H9 (cell line): ENCODE data around the gene TMPRSS5. TPM values are rescaled to one million over a fixed set of nuclear protein-coding genes. Genes with fewer than 3 reads are reported as not detected.

ENCODE experiments used
- DNase-seq: peaks from one replicate; pipeline ENCODE4 v3.0.0-alpha.2; 2017
- H2AFZ ChIP-seq: one replicate; pipeline ENCODE4 v1.6.1; 2013; ENCODE audit warnings: mild to moderate bottlenecking, low read length, control low read depth, moderate library complexity
- H2AK5ac ChIP-seq: 2 replicates; pipeline ENCODE4 v1.6.1; 2013; ENCODE audit warnings: low read length, control low read depth, mixed read lengths; ENCODE audit not compliant: insufficient read length
- H2BK120ac ChIP-seq: one replicate; pipeline ENCODE4 v1.6.1; 2013; ENCODE audit warnings: low read depth, mild to moderate bottlenecking, low read length, control low read depth, inconsistent platforms; ENCODE audit not compliant: poor library complexity, severe bottlenecking
- H2BK12ac ChIP-seq: 2 replicates; pipeline ENCODE4 v1.6.1; 2013; ENCODE audit warnings: low read length, control low read depth, mixed read lengths, low read depth; ENCODE audit not compliant: insufficient read length
- H2BK15ac ChIP-seq: 2 replicates; pipeline ENCODE4 v1.6.1; 2013; ENCODE audit warnings: low read depth, low read length, control low read depth
- H2BK20ac ChIP-seq: one replicate; pipeline ENCODE4 v1.6.1; 2013; ENCODE audit warnings: low read depth, mild to moderate bottlenecking, low read length, control low read depth, inconsistent platforms; ENCODE audit not compliant: poor library complexity, severe bottlenecking
- H2BK5ac ChIP-seq: 2 replicates; pipeline ENCODE4 v1.6.1; 2013; ENCODE audit warnings: low read length, control low read depth, mixed read lengths; ENCODE audit not compliant: insufficient read length
- H3K14ac ChIP-seq: 2 replicates; pipeline ENCODE4 v1.6.1; 2013; ENCODE audit warnings: low read length, control low read depth; ENCODE audit not compliant: insufficient read depth
- H3K18ac ChIP-seq: 2 replicates; pipeline ENCODE4 v1.6.1; 2013; ENCODE audit warnings: low read depth, mild to moderate bottlenecking, mixed read lengths, low read length, control low read depth; ENCODE audit not compliant: insufficient read length
- H3K23ac ChIP-seq: 2 replicates; pipeline ENCODE4 v1.6.1; 2013; ENCODE audit warnings: low read length, control low read depth, mixed read lengths, low read depth; ENCODE audit not compliant: insufficient read length
- H3K23me2 ChIP-seq: 2 replicates; pipeline ENCODE4 v1.6.1; 2013; ENCODE audit warnings: low read depth, mild to moderate bottlenecking, mixed read lengths, low read length, control low read depth; ENCODE audit not compliant: insufficient read length, poor library complexity, severe bottlenecking
- H3K27ac ChIP-seq: 2 replicates; pipeline ENCODE4 v1.5.1; 2013; ENCODE audit warnings: low read length, control low read depth, mixed read lengths, low read depth; ENCODE audit not compliant: insufficient read length
- H3K27me3 ChIP-seq: 2 replicates; pipeline ENCODE4 v1.6.1; 2013; ENCODE audit warnings: low read length, control low read depth, inconsistent platforms; ENCODE audit not compliant: insufficient read depth
- H3K4ac ChIP-seq: 2 replicates; pipeline ENCODE4 v1.6.1; 2013; ENCODE audit warnings: low read depth, mild to moderate bottlenecking, control low read depth, inconsistent platforms, low read length, moderate library complexity
- H3K4me1 ChIP-seq: 2 replicates; pipeline ENCODE4 v1.6.1; 2013; ENCODE audit warnings: low read length, control low read depth, inconsistent platforms; ENCODE audit not compliant: insufficient read depth
- H3K4me2 ChIP-seq: 2 replicates; pipeline ENCODE4 v1.6.1; 2013; ENCODE audit warnings: low read length, control low read depth, mixed read lengths; ENCODE audit not compliant: insufficient read length, insufficient read depth
- H3K56ac ChIP-seq: 2 replicates; pipeline ENCODE4 v1.6.1; 2013; ENCODE audit warnings: low read depth, mild to moderate bottlenecking, mixed read lengths, low read length, control low read depth; ENCODE audit not compliant: insufficient read length
- H3K79me1 ChIP-seq: 2 replicates; pipeline ENCODE4 v1.6.1; 2013; ENCODE audit warnings: low read depth, mild to moderate bottlenecking, moderate library complexity, low read length, control low read depth, inconsistent platforms; ENCODE audit not compliant: insufficient read depth, poor library complexity, severe bottlenecking
- H3K79me2 ChIP-seq: 2 replicates; pipeline ENCODE4 v1.6.1; 2013; ENCODE audit warnings: low read length, control low read depth, inconsistent platforms; ENCODE audit not compliant: insufficient read depth
- H3K9ac ChIP-seq: 2 replicates; pipeline ENCODE4 v1.6.1; 2013; ENCODE audit warnings: low read length, control low read depth, mixed read lengths; ENCODE audit not compliant: insufficient read length; ENCODE audit errors: extremely low read depth
- H3K9me3 ChIP-seq: one replicate; pipeline ENCODE4 v1.6.1; 2013; ENCODE audit warnings: low read depth, low read length, inconsistent platforms; ENCODE audit not compliant: control insufficient read depth
- H3T11ph ChIP-seq: one replicate; pipeline ENCODE4 v1.6.1; 2013; ENCODE audit warnings: mild to moderate bottlenecking, low read length, control low read depth, inconsistent platforms
- H4K20me1 ChIP-seq: one replicate; pipeline ENCODE4 v1.6.1; 2013; ENCODE audit not compliant: control insufficient read depth, insufficient read length, insufficient read depth
- H4K5ac ChIP-seq: 2 replicates; pipeline ENCODE4 v1.6.1; 2013; ENCODE audit warnings: low read depth, mild to moderate bottlenecking, mixed read lengths, low read length, control low read depth; ENCODE audit not compliant: insufficient read length
- H4K8ac ChIP-seq: replicated peaks from 2 replicates; pipeline ENCODE4 v1.6.1; 2013; ENCODE audit warnings: low read length, control low read depth, mixed read lengths, low read depth; ENCODE audit not compliant: insufficient read length
- H4K91ac ChIP-seq: 2 replicates; pipeline ENCODE4 v1.6.1; 2013; ENCODE audit warnings: low read depth, mild to moderate bottlenecking, moderate library complexity, mixed read lengths, low read length, control low read depth; ENCODE audit not compliant: insufficient read length
- H3K27ac Mint-ChIP-seq, 3 experiments: 2 replicates in 2 of 3; 3 replicates in 1 of 3; pipeline ENCODE4 v1.8.0; 2020 to 2021; ENCODE audit warnings: mixed read lengths in 3 of 3, mild to moderate bottlenecking in 1 of 3, moderate library complexity in 1 of 3
- H3K27me3 Mint-ChIP-seq: 2 replicates; pipeline ENCODE4 v1.8.0; 2021; ENCODE audit warnings: low read depth, mild to moderate bottlenecking, moderate library complexity, mixed read lengths
- H3K36me3 Mint-ChIP-seq, 3 experiments: 2 replicates in 2 of 3; 3 replicates in 1 of 3; pipeline ENCODE4 v1.8.0; 2020 to 2021; ENCODE audit warnings: low read depth in 3 of 3, mixed read lengths in 3 of 3; ENCODE audit not compliant: insufficient read depth in 1 of 3
- H3K4me1 Mint-ChIP-seq, 2 experiments: 2 replicates each; pipeline ENCODE4 v1.8.0; 2020; ENCODE audit warnings: mixed read lengths in 2 of 2
- H3K4me3 Mint-ChIP-seq, 2 experiments: 2 replicates in 1 of 2; 3 replicates in 1 of 2; pipeline ENCODE4 v1.8.0; 2020 to 2021; ENCODE audit warnings: mild to moderate bottlenecking in 2 of 2, mixed read lengths in 2 of 2, moderate library complexity in 1 of 2
- H3K9me3 Mint-ChIP-seq, 2 experiments: 2 replicates in 1 of 2; 3 replicates in 1 of 2; pipeline ENCODE4 v1.8.0; 2020; ENCODE audit warnings: mild to moderate bottlenecking in 2 of 2, mixed read lengths in 2 of 2, moderate library complexity in 1 of 2
- CTCF ChIP-seq: fragments of 200-600 bp; sonication (generic); conservative IDR thresholded peaks from 3 replicates; pipeline ENCODE4 v1.8.0; 2021; ENCODE audit warnings: antibody characterized with exemption, mild to moderate bottlenecking
- WGBS: extraction: QIAGEN DNeasy Blood & Tissue Kit; methylation state at CpG from one replicate; pipeline ENCODE4 v1.1.7; 2013; ENCODE audit warnings: missing lambda C conversion rate, low lambda C conversion rate, mixed read lengths; ENCODE audit not compliant: insufficient read length; ENCODE audit errors: extremely low coverage; 5-methylcytosine and 5-hydroxymethylcytosine counted together
- total RNA-seq: library from RNA; stranded (reverse); gene quantifications from 2 replicates; pipeline ENCODE4 v1.2.1, GENCODE V29; 2021

Gene TMPRSS5
- total RNA-seq, 1 experiment from 2014 or later: 0.37 TPM

- H4K5ac ChIP-seq: no peak overlapping the region
- H3T11ph ChIP-seq: no peak overlapping the region
- no peaks in the 10 kb centered on the region for H3K27me3 ChIP-seq
- no peak overlapping the region for H3K14ac ChIP-seq
- H2AK5ac ChIP-seq: no peak overlapping the region
- no peak overlapping the region for H4K8ac ChIP-seq
- no peak for TF ChIP-seq CTCF
- no peak overlapping the region for H3K9ac ChIP-seq
- no peak overlapping the region for H3K23ac ChIP-seq
- no peak overlapping the region for H2BK12ac ChIP-seq
- H4K91ac ChIP-seq: no peak overlapping the region
- no peak overlapping the region for H3K18ac ChIP-seq
- no peak overlapping the region for H2BK20ac ChIP-seq
- H2BK15ac ChIP-seq: no peak overlapping the region
- no peak overlapping the region for H2AFZ ChIP-seq
- no peaks in the 10 kb centered on the region for H3K79me1 ChIP-seq
- H4K20me1 ChIP-seq: no peaks in the 10 kb centered on the region
- peaks cover 14 to 15% of the 10 kb centered on the region in 2 experiments for H3K9me3 Mint-ChIP-seq
- no peak overlapping the region for H2BK120ac ChIP-seq
- no peaks in the 10 kb centered on the region; the same call in 1 of the 2 replicates for H3K4me1 ChIP-seq
- peaks cover 3 to 16% (median 3%) of the 10 kb centered on the region in 3 experiments; a peak in 6 of 7 replicates for H3K36me3 Mint-ChIP-seq
- H3K23me2 ChIP-seq: no peaks in the 10 kb centered on the region
- no peak overlapping the region for H2BK5ac ChIP-seq
- H3K27ac Mint-ChIP-seq: no peak overlapping the region
- no peak overlapping the region for H3K4me3 Mint-ChIP-seq
- H3K27me3 Mint-ChIP-seq: peaks cover 24% of the 10 kb centered on the region
- peaks cover 17 to 25% of the 10 kb centered on the region in 2 experiments for H3K4me1 Mint-ChIP-seq
- H3K27ac ChIP-seq: no peak overlapping the region
- H3K4ac ChIP-seq: no peak overlapping the region
- no peaks in the 10 kb centered on the region for H3K79me2 ChIP-seq
- DNase-seq: no peak
- H3K4me2 ChIP-seq: no peak overlapping the region
- H3K56ac ChIP-seq: no peak overlapping the region
- no CpG with 5 or more reads among the region's 1 CpG for WGBS
- H3K9me3 ChIP-seq: no peaks in the 10 kb centered on the region
Observed at GRCh38 chr11:113667801-113668200, 38.3 kb downstream of the TMPRSS5 start.
